Endodermal cell (in vitro differentiated cells): ENCODE results near the gene CD209. TPM values are rescaled to one million over a fixed set of nuclear protein-coding genes. Genes with fewer than 3 reads are reported as not detected.

Source experiments
- DNase-seq: peaks from one replicate; pipeline ENCODE4 v3.0.0-alpha.2; 2017
- H3K27ac ChIP-seq: 2 replicates; pipeline ENCODE4 v1.5.1; 2013; ENCODE audit warnings: mild to moderate bottlenecking, low read depth, low read length, moderate library complexity
- H3K27me3 ChIP-seq: 2 replicates; pipeline ENCODE4 v1.6.1; 2013; ENCODE audit warnings: mild to moderate bottlenecking, low read length, moderate library complexity; ENCODE audit not compliant: insufficient read depth, control insufficient read depth, poor library complexity, severe bottlenecking
- H3K36me3 ChIP-seq: 2 replicates; pipeline ENCODE4 v1.7.0; 2013; ENCODE audit warnings: mild to moderate bottlenecking, low read length, moderate library complexity; ENCODE audit not compliant: control insufficient read depth, insufficient read depth
- H3K4me1 ChIP-seq: one replicate; pipeline ENCODE4 v1.7.0; 2013; ENCODE audit warnings: low read length; ENCODE audit not compliant: control insufficient read depth, insufficient read depth
- H3K4me3 ChIP-seq: 2 replicates; pipeline ENCODE4 v1.5.1; 2013; ENCODE audit warnings: mild to moderate bottlenecking, low read length, moderate library complexity
- H3K9ac ChIP-seq: 2 replicates; pipeline ENCODE4 v1.6.1; 2013; ENCODE audit warnings: mild to moderate bottlenecking, low read length, moderate library complexity; ENCODE audit not compliant: poor library complexity, severe bottlenecking; ENCODE audit errors: extremely low read depth
- H3K9me3 ChIP-seq: 2 replicates; pipeline ENCODE4 v1.6.1; 2013; ENCODE audit warnings: mild to moderate bottlenecking, low read length, moderate library complexity; ENCODE audit not compliant: control insufficient read depth
- H3K27ac Mint-ChIP-seq: 2 replicates; pipeline ENCODE4 v1.8.0; 2020; ENCODE audit warnings: mixed read lengths
- H3K27me3 Mint-ChIP-seq: 2 replicates; pipeline ENCODE4 v1.8.0; 2021; ENCODE audit warnings: mild to moderate bottlenecking, mixed read lengths; ENCODE audit not compliant: insufficient read depth
- H3K36me3 Mint-ChIP-seq: 2 replicates; pipeline ENCODE4 v1.8.0; 2020; ENCODE audit warnings: low read depth, mixed read lengths
- H3K4me1 Mint-ChIP-seq: 2 replicates; pipeline ENCODE4 v1.8.0; 2020; ENCODE audit warnings: mixed read lengths
- H3K4me3 Mint-ChIP-seq: 2 replicates; pipeline ENCODE4 v1.8.0; 2020; ENCODE audit warnings: mild to moderate bottlenecking, moderate library complexity, mixed read lengths
- H3K9me3 Mint-ChIP-seq: 2 replicates; pipeline ENCODE4 v1.8.0; 2020; ENCODE audit warnings: mild to moderate bottlenecking, mixed read lengths
- WGBS, 2 experiments: methylation state at CpG; one replicate each; pipeline versions ENCODE4 v1.1.5 to v1.1.7; 2013; ENCODE audit warnings: missing lambda C conversion rate in 2 of 2, mixed read lengths in 1 of 2; ENCODE audit not compliant: insufficient coverage in 1 of 2, insufficient read length in 1 of 2; 5-methylcytosine and 5-hydroxymethylcytosine counted together
- total RNA-seq, 2 donors: library from RNA; stranded (reverse); fragmentation: NEBNext Ultra II Directional in 1 of 2; extraction: Animal tissue kit (Norgen Biotek cat#: 25700) in 1 of 2; gene quantifications; 2 replicates in 1 of 2; 3 replicates in 1 of 2; pipeline ENCODE4 v1.2.1, GENCODE V29; 2021
- TF ChIP-seq, protein P1 (sequence below): fragments of 200-600 bp; sonication (generic); conservative IDR thresholded peaks from 2 replicates; pipeline ENCODE4 v1.5.0; 2021; ENCODE audit warnings: antibody characterized with exemption, mild to moderate bottlenecking

Gene CD209
- total RNA-seq, 2 donors from 2014 or later: not detected

DNA sequence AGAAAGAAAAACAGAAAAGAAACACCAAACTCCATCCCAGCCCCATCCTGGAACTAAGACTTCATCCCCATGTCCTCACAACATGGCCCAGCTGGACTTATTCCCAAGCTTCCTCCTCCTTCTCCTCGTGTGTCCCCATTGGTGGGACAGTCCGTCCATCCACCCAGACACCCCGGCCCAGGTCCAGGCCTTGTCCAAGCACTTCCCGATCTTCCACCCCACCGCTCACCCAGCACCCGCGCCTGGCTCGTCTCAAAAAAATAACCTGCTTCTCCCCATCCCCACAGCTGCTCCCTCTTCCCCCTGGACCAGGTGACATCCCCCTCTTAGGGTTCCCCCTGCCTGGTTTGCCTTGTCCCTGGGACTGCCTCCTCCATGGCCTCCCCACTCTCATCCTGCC lies 44.0 kb downstream of the CD209 start:
- H3K9me3 Mint-ChIP-seq: no peaks in the 10 kb centered on the region
- Histone ChIP-seq H3K36me3 (no peaks in the 10 kb centered on the region), H3K4me1 (no peaks in the 10 kb centered on the region), H3K4me3 (no peak overlapping the region), H3K27me3 (peaks cover 9% of the 10 kb centered on the region), H3K9ac (no peak overlapping the region), H3K27ac (no peak overlapping the region), H3K9me3 (no peaks in the 10 kb centered on the region)
- H3K4me1 Mint-ChIP-seq: no peaks in the 10 kb centered on the region
- 81 to 90% methylated on average over 2 to 8 of the region's 8 CpGs for WGBS, 2 experiments
- H3K4me3 Mint-ChIP-seq: no peak overlapping the region
- TF ChIP-seq, protein P1, sequence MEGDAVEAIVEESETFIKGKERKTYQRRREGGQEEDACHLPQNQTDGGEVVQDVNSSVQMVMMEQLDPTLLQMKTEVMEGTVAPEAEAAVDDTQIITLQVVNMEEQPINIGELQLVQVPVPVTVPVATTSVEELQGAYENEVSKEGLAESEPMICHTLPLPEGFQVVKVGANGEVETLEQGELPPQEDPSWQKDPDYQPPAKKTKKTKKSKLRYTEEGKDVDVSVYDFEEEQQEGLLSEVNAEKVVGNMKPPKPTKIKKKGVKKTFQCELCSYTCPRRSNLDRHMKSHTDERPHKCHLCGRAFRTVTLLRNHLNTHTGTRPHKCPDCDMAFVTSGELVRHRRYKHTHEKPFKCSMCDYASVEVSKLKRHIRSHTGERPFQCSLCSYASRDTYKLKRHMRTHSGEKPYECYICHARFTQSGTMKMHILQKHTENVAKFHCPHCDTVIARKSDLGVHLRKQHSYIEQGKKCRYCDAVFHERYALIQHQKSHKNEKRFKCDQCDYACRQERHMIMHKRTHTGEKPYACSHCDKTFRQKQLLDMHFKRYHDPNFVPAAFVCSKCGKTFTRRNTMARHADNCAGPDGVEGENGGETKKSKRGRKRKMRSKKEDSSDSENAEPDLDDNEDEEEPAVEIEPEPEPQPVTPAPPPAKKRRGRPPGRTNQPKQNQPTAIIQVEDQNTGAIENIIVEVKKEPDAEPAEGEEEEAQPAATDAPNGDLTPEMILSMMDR: no peak
- no peak overlapping the region for H3K27ac Mint-ChIP-seq
- no peak for DNase-seq
- H3K27me3 Mint-ChIP-seq: peaks cover 22% of the 10 kb centered on the region
- no peaks in the 10 kb centered on the region for H3K36me3 Mint-ChIP-seq

DNA sequence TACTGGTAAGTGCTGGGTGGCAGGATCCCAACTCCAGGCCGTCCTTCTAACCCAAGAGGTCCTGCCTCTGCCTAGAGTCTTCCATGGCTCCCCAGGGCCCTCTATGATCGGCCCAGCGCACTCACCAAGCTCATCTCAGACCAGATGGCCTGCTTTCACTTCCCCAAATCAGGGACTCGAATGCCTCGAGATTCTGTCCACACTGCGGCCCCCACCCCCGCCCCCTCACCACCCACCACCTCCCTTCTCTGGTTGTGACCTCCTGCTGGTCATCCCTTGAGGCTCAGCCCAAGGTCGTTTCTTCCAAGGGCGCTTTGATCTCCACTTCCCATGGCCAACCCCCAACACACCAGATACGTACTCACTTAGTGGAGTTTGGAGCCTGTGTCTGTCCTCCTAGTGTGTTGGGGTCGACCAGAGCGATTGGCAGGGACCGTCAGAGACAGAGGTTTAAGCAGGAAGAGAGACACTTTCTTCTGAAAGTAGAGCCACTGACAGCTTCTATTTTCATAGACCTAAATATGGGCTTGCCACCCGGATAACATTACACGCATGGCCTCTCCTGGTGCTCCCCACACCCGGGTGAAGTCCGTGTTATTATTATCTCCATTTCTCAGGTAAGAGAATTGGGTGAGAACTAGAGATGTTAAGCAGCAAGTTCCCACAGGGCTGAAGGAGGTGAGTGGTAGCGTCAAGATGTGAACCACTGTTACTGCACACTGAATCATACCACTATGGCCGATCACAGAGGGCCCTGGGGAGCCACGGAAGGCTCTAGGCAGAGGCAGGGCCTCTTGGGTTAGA lies 45.5 kb downstream of the CD209 start, which contains the start of gene FCER2:
FCER2 (minus strand) TSS at position 478 of the 804 bp plus-strand sequence. CDS start 2,371 bp downstream, outside the sequence.
- H3K9me3 Mint-ChIP-seq: no peaks in the 10 kb centered on the region
- H3K4me1 Mint-ChIP-seq: no peaks in the 10 kb centered on the region
- Histone ChIP-seq H3K4me1 (no peaks in the 10 kb centered on the region), H3K4me3 (no peak within 1 kb of the TSS), H3K27me3 (peaks cover 9% of the 10 kb centered on the region), H3K36me3 (no peaks in the 10 kb centered on the region), H3K9me3 (no peaks in the 10 kb centered on the region), H3K27ac (no peak within 1 kb of the TSS), H3K9ac (no peak within 1 kb of the TSS)
- no peaks in the 10 kb centered on the region for H3K36me3 Mint-ChIP-seq
- peaks cover 25% of the 10 kb centered on the region for H3K27me3 Mint-ChIP-seq
- DNase-seq: no peak
- no peak within 1 kb of the TSS for H3K4me3 Mint-ChIP-seq
- TF ChIP-seq, protein P1: no peak
- H3K27ac Mint-ChIP-seq: no peak within 1 kb of the TSS
- whole genome bisulfite sequencing, 2 experiments: 68 to 77% methylated on average over 11 to 19 of the region's 20 CpGs

GRCh38 chr19:7701049-7701653 lies 46.2 kb downstream of the CD209 start:
- no peak overlapping the region for H3K4me3 ChIP-seq
- no peaks in the 10 kb centered on the region for H3K4me1 Mint-ChIP-seq
- H3K27me3 ChIP-seq: peaks cover 9% of the 10 kb centered on the region
- H3K27me3 Mint-ChIP-seq: peaks cover 28% of the 10 kb centered on the region
- no peak overlapping the region for H3K4me3 Mint-ChIP-seq
- TF ChIP-seq, protein P1: no peak
- WGBS, 2 experiments: 92 to 98% methylated on average over 8 to 12 of the region's 12 CpGs
- no peaks in the 10 kb centered on the region for H3K9me3 Mint-ChIP-seq
- no peak overlapping the region for H3K9ac ChIP-seq
- no peak overlapping the region for H3K27ac Mint-ChIP-seq
- H3K36me3 ChIP-seq: no peaks in the 10 kb centered on the region
- H3K9me3 ChIP-seq: no peaks in the 10 kb centered on the region
- no peak for DNase-seq
- H3K27ac ChIP-seq: no peak overlapping the region
- H3K4me1 ChIP-seq: no peaks in the 10 kb centered on the region
- no peaks in the 10 kb centered on the region for H3K36me3 Mint-ChIP-seq
